GM12875 (cell line): ENCODE data around the gene LGALSL.

Source experiments
- H3K4me3 ChIP-seq: one replicate; pipeline ENCODE4 v1.5.1; 2011; ENCODE audit warnings: low read depth, low read length, control low read depth
- TF ChIP-seq, protein P1 (sequence below): IDR thresholded peaks from 2 replicates; pipeline ENCODE4 v1.5.1; 2011; ENCODE audit warnings: low read depth, mild to moderate bottlenecking, control low read depth, inconsistent platforms, low read length, moderate library complexity, borderline replicate concordance; ENCODE audit not compliant: insufficient read depth

Gene LGALSL

DNA sequence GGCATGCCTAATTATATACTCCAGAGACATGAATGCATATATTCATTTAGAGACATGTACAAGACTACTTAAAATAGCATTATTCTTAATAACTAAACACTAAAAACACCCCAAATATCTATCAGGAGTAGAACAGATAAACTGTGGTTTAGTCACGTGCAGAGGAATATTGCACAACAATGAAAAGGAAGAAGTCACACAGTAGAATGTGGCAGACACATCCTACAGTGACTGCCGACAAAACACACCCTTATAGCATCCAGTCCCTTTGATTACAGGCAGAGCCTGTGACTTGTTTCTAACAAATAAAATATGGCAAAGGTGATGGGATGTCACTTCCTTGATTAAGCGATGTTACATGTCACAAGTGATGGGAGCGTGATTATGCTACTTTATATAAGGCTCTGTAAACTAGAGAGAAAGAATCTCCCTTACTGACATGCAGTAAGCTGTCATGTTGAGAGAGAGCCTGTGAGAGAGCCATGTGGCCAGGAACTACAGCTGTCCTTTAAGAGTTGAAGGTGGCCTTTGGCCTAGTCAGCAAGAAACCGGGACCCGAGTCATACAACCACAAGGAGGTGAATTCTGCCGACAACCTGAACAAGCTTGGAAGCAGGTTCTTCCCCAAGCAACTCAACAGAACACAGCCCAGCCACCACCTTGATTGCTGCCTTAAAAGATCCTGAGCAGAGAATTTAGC is 39.1 kb upstream of the LGALSL start:
- TF ChIP-seq, protein P1, sequence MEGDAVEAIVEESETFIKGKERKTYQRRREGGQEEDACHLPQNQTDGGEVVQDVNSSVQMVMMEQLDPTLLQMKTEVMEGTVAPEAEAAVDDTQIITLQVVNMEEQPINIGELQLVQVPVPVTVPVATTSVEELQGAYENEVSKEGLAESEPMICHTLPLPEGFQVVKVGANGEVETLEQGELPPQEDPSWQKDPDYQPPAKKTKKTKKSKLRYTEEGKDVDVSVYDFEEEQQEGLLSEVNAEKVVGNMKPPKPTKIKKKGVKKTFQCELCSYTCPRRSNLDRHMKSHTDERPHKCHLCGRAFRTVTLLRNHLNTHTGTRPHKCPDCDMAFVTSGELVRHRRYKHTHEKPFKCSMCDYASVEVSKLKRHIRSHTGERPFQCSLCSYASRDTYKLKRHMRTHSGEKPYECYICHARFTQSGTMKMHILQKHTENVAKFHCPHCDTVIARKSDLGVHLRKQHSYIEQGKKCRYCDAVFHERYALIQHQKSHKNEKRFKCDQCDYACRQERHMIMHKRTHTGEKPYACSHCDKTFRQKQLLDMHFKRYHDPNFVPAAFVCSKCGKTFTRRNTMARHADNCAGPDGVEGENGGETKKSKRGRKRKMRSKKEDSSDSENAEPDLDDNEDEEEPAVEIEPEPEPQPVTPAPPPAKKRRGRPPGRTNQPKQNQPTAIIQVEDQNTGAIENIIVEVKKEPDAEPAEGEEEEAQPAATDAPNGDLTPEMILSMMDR: no peak
- H3K4me3 ChIP-seq: no peak overlapping the region

DNA sequence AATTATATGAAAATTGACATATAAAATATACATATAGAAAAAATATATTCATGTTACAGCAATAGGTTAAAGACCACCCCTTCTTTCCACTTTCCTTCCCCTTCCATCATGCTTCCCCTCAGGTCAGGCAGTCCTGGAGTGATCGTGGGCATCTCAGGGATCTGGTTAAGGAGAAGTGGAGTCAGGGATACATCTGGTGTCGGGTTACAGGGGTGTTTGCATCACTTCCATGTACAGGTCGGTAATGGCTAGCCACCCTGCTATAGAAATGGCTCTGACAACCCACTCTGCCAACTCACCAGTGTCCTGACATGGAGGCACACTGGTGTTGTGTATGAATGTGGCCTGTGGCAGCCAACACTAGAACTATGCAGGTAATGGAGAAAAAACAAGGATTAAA is 36.3 kb upstream of the LGALSL start:
- TF ChIP-seq, protein P1: no peak
- no peak overlapping the region for H3K4me3 ChIP-seq

DNA sequence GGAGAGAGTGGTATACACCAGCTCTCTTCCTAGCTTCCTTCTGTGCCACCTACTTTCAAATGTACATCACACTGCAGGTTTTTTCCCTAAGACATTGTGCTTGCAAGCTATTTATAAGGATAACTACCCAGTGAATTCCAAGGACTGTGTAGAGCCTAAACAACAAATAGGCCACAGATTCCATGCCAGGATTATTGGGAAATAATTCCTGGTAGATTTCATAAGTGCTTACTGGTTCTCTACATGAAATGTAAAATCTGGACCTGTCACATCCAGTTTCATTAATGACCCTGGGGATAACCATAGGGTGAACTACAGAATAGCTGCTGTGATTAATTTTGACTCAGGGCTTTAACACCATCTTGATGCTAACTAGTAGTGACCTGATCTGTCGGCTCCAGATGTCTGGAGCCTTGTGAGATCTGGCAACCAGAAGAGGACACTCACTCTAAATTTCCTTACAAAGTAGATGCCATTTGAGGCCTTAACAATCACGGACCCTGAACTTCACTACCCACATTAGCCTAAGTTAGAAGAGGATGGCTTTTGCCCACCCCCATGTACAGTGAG is 34.3 kb upstream of the LGALSL start:
- H3K4me3 ChIP-seq: no peak overlapping the region
- TF ChIP-seq, protein P1: no peak

DNA sequence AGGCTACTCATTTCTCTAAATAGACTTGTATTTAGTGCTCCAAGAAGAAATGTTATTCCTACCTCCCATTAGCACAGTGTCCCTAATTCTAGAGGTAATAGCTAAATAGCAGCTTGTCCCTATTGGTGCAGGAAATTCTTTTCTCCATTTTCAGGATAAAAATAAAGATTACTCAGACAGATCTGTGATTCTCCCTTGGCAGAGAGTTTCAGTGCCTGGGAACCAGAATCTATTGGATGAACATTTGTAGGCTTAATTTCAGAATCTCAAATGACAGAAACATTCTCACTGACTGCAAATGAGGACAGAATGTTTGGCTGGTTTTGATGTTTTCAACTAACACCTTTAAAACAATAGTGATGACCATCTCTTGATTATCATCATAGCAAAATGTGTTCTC is 33.3 kb upstream of the LGALSL start:
- TF ChIP-seq, protein P1: no peak
- no peak overlapping the region for H3K4me3 ChIP-seq

DNA sequence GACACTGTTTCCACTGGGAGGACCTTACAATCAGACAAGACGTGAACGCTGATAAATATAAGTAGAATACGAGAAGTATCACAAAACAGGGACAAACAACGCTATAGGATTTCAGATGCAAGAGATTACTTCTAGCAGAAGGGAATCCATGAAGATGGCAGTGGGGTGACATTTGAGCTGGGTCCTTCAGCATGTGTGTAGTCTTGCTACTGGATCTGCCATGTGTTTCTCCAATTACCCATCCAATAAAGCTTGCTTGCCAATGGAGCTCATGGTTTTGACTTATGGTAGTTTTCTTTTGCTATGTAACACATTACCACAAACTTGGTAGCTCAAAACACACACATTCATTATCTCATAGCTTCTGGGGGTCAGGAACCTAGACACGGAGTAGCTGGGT is 32.8 kb upstream of the LGALSL start:
- H3K4me3 ChIP-seq: no peak overlapping the region
- TF ChIP-seq, protein P1: no peak

DNA sequence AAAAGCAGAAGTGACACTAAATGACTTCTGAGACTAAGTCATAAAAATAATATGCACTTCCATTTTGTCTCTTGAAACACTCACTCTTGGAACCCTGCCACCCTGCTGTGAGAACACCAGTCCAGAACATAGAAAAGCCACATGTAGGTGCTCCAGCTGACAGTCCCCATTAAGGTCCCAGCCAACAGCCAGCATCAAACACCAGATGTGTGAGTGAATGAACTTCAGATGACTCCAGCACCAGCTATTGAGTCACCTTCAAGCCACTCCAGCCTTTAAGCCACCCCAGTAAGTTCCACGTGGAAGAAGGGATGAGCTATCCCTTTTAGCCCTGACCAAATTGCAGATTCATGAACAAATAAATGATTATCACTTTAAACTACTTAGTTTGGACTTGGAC is 31.5 kb upstream of the LGALSL start:
- TF ChIP-seq, protein P1: no peak
- no peak overlapping the region for H3K4me3 ChIP-seq

DNA sequence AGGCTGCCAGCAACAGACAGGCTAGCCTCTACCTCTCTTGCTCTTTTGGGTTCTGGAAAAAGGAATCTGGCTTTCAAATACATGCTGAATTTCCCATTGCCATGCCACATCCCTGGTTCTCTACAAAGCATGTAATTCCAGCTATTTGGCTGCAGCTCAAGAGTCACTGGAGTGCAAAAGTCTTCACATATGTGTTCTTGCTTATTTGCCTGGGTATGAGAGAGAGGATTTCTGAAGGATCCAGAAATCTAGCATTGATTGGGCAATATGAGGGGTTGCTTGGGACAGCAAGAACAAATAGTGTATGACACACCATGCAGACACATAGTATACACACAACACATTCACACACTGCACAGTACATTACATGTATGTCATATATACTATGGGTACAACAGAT is 30.7 kb upstream of the LGALSL start:
- H3K4me3 ChIP-seq: no peak overlapping the region
- TF ChIP-seq, protein P1: no peak
